HEK293 (cell line): Measurements from ENCODE around the gene PMF1.
A peak's percentile ranks its signal among the peaks of the same experiment; 100 is the strongest.

Experiments used
- ELK4 ChIP-seq: IDR thresholded peaks from 2 replicates; pipeline ENCODE4 v1.6.1; 2011; ENCODE audit warnings: mild to moderate bottlenecking, low read depth, low read length, borderline replicate concordance
- FEZF1 ChIP-seq: fragments of 450-650 bp; formaldehyde crosslinking; IDR thresholded peaks from 2 replicates; pipeline ENCODE4 v1.5.1; 2016; ENCODE audit warnings: missing biosample characterization, missing genetic modification characterization
- KLF17 ChIP-seq: fragments of 450-650 bp; formaldehyde crosslinking; IDR thresholded peaks from 2 replicates; pipeline ENCODE4 v1.5.1; 2016; ENCODE audit warnings: missing biosample characterization, missing genetic modification characterization
- PBX3 ChIP-seq: sonication (generic); formaldehyde crosslinking; IDR thresholded peaks from 2 replicates; pipeline ENCODE4 v1.8.1; 2022; ENCODE audit warnings: mild to moderate bottlenecking, moderate library complexity, missing genetic modification reagents
- PRDM6 ChIP-seq: fragments of 450-650 bp; formaldehyde crosslinking; IDR thresholded peaks from 2 replicates; pipeline ENCODE4 v1.5.1; 2017; ENCODE audit warnings: missing biosample characterization, missing genetic modification characterization
- REPIN1 ChIP-seq: fragments of 450-650 bp; formaldehyde crosslinking; IDR thresholded peaks from 2 replicates; pipeline ENCODE4 v1.5.1; 2017; ENCODE audit warnings: missing biosample characterization, missing genetic modification characterization, low read depth
- REST ChIP-seq: fragments of 450-650 bp; formaldehyde crosslinking; IDR thresholded peaks from 2 replicates; pipeline ENCODE4 v1.5.1; 2016; ENCODE audit warnings: missing biosample characterization, missing genetic modification characterization
- SALL2 ChIP-seq: fragments of 450-650 bp; formaldehyde crosslinking; IDR thresholded peaks from 2 replicates; pipeline ENCODE4 v1.5.0; 2017; ENCODE audit warnings: missing biosample characterization, mild to moderate bottlenecking, missing genetic modification characterization, borderline replicate concordance
- SETDB1 ChIP-seq: IDR thresholded peaks from one replicate; pipeline ENCODE4 v1.6.1; 2017; ENCODE audit warnings: mild to moderate bottlenecking, low read length, moderate library complexity, mixed read lengths; ENCODE audit not compliant: insufficient read length
- TSHZ1 ChIP-seq: fragments of 450-650 bp; formaldehyde crosslinking; IDR thresholded peaks from 2 replicates; pipeline ENCODE4 v1.5.1; 2016; ENCODE audit warnings: missing biosample characterization, missing genetic modification characterization, borderline replicate concordance
- ZBTB7A ChIP-seq: fragments of 450-650 bp; formaldehyde crosslinking; IDR thresholded peaks from 2 replicates; pipeline ENCODE4 v1.5.1; 2016; ENCODE audit warnings: low read depth, missing biosample characterization, missing genetic modification characterization
- ZNF132 ChIP-seq: fragments of 450-650 bp; formaldehyde crosslinking; IDR thresholded peaks from 2 replicates; pipeline ENCODE4 v1.5.1; 2017; ENCODE audit warnings: missing biosample characterization, missing genetic modification characterization, borderline replicate concordance
- ZNF146 ChIP-seq: fragments of 450-650 bp; formaldehyde crosslinking; IDR thresholded peaks from 2 replicates; pipeline ENCODE4 v1.5.1; 2016; ENCODE audit warnings: missing biosample characterization, missing genetic modification characterization
- ZNF155 ChIP-seq: fragments of 450-650 bp; formaldehyde crosslinking; IDR thresholded peaks from 2 replicates; pipeline ENCODE4 v1.5.1; 2016; ENCODE audit warnings: missing biosample characterization, missing genetic modification characterization
- ZNF341 ChIP-seq: fragments of 450-650 bp; formaldehyde crosslinking; IDR thresholded peaks from 2 replicates; pipeline ENCODE4; 2016; ENCODE audit warnings: low read depth, missing biosample characterization, missing genetic modification characterization
- ZNF404 ChIP-seq: fragments of 450-650 bp; formaldehyde crosslinking; IDR thresholded peaks from 2 replicates; pipeline ENCODE4 v1.5.1; 2017; ENCODE audit warnings: missing biosample characterization, missing genetic modification characterization
- ZNF433 ChIP-seq: fragments of 450-650 bp; formaldehyde crosslinking; IDR thresholded peaks from 2 replicates; pipeline ENCODE4 v1.5.1; 2016; ENCODE audit warnings: missing biosample characterization, missing genetic modification characterization, low read depth
- ZNF449 ChIP-seq: fragments of 450-650 bp; formaldehyde crosslinking; IDR thresholded peaks from 2 replicates; pipeline ENCODE4 v1.5.1; 2017; ENCODE audit warnings: missing biosample characterization, mild to moderate bottlenecking, missing genetic modification characterization, moderate library complexity
- ZNF514 ChIP-seq: fragments of 450-650 bp; formaldehyde crosslinking; IDR thresholded peaks from 2 replicates; pipeline ENCODE4 v1.5.1; 2016; ENCODE audit warnings: missing biosample characterization, missing genetic modification characterization
- ZNF555 ChIP-seq: fragments of 450-650 bp; formaldehyde crosslinking; conservative IDR thresholded peaks from 2 replicates; pipeline ENCODE4 v1.5.1; 2017; ENCODE audit warnings: missing biosample characterization, mild to moderate bottlenecking, missing genetic modification characterization, inconsistent platforms
- ZNF558 ChIP-seq: fragments of 450-650 bp; formaldehyde crosslinking; IDR thresholded peaks from 2 replicates; pipeline ENCODE4 v1.5.1; 2016; ENCODE audit warnings: missing biosample characterization, missing genetic modification characterization
- ZNF561 ChIP-seq: fragments of 450-650 bp; IDR thresholded peaks from 2 replicates; pipeline ENCODE4 v1.5.1; 2018; ENCODE audit warnings: missing biosample characterization, missing genetic modification characterization, borderline replicate concordance
- ZNF571 ChIP-seq: fragments of 450-650 bp; formaldehyde crosslinking; IDR thresholded peaks from 2 replicates; pipeline ENCODE4 v1.5.0; 2017; ENCODE audit warnings: missing biosample characterization, missing genetic modification characterization
- ZNF600 ChIP-seq: fragments of 450-650 bp; formaldehyde crosslinking; IDR thresholded peaks from 2 replicates; pipeline ENCODE4 v1.5.1; 2016; ENCODE audit warnings: missing biosample characterization, missing genetic modification characterization
- ZNF664 ChIP-seq: fragments of 450-650 bp; formaldehyde crosslinking; IDR thresholded peaks from 2 replicates; pipeline ENCODE4 v1.5.1; 2016; ENCODE audit warnings: missing biosample characterization, missing genetic modification characterization

The PMF1 gene

GRCh38 chr1:156212833-156213643 lies at the start of gene PMF1 (continued):
- TF ChIP-seq REST (tag by site-specific recombination) (no peak; the same call in 1 of the 2 replicates), ZNF449 (tag by site-specific recombination) (peak; percentile 29; the same call in 1 of the 2 replicates), ZNF404 (tag by site-specific recombination) (no peak), FEZF1 (tag by site-specific recombination) (peak; percentile 48), ZNF558 (no peak; the same call in 1 of the 2 replicates), ELK4 (no peak), PRDM6 (tag by site-specific recombination) (no peak), PBX3 (CRISPR knock-in tag) (no peak), ZNF555 (tag by site-specific recombination) (no peak), ZNF341 (tag by site-specific recombination) (peak; percentile 83), ZNF664 (tag by site-specific recombination) (no peak), ZNF132 (tag by site-specific recombination) (no peak), ZNF514 (tag by site-specific recombination) (no peak), SALL2 (no peak), ZNF600 (peak; percentile 67; the same call in 1 of the 2 replicates), REPIN1 (tag by site-specific recombination) (no peak), ZNF433 (no peak), ZBTB7A (no peak), ZNF571 (tag by site-specific recombination) (no peak), SETDB1 (no peak), KLF17 (tag by site-specific recombination) (peak; percentile 38; the same call in 1 of the 2 replicates), TSHZ1 (tag by site-specific recombination) (no peak), ZNF155 (no peak), ZNF561 (peak; percentile 74; the same call in 1 of the 2 replicates), ZNF146 (tag by site-specific recombination) (peak; percentile 4; the same call in 1 of the 2 replicates)
